BLaER1 (cell line): ENCODE measurements around the gene EFHC1.
"Not testable (repeated sequence)": the region's sequence is repeated elsewhere in the genome, so short reads cannot be mapped to it uniquely, and the experiment has no call there.

Source experiments
- H3K27ac ChIP-seq: shearing (Covaris generic); formaldehyde crosslinking; 2 replicates; pipeline ENCODE4 v1.8.1; 2022
- H3K27me3 ChIP-seq: shearing (Covaris generic); formaldehyde crosslinking; 2 replicates; pipeline ENCODE4 v1.8.1; 2022
- H3K36me3 ChIP-seq: shearing (Covaris generic); formaldehyde crosslinking; 2 replicates; pipeline ENCODE4 v1.8.1; 2022
- H3K4me1 ChIP-seq: shearing (Covaris generic); formaldehyde crosslinking; 2 replicates; pipeline ENCODE4 v1.8.1; 2022
- H3K4me2 ChIP-seq: shearing (Covaris generic); formaldehyde crosslinking; 2 replicates; pipeline ENCODE4 v1.8.1; 2022
- H3K4me3 ChIP-seq: shearing (Covaris generic); formaldehyde crosslinking; 2 replicates; pipeline ENCODE4 v1.8.1; 2022
- H3K9ac ChIP-seq: shearing (Covaris generic); formaldehyde crosslinking; 2 replicates; pipeline ENCODE4 v1.8.1; 2022
- H3K9me3 ChIP-seq: shearing (Covaris generic); formaldehyde crosslinking; 2 replicates; pipeline ENCODE4 v1.8.1; 2022
- H4K20me1 ChIP-seq: shearing (Covaris generic); formaldehyde crosslinking; 2 replicates; pipeline ENCODE4 v1.8.1; 2022
- Cebpa-rat ChIP-seq: shearing (Covaris generic); IDR thresholded peaks from 2 replicates; pipeline ENCODE4 v1.8.1; 2022

Gene EFHC1

DNA sequence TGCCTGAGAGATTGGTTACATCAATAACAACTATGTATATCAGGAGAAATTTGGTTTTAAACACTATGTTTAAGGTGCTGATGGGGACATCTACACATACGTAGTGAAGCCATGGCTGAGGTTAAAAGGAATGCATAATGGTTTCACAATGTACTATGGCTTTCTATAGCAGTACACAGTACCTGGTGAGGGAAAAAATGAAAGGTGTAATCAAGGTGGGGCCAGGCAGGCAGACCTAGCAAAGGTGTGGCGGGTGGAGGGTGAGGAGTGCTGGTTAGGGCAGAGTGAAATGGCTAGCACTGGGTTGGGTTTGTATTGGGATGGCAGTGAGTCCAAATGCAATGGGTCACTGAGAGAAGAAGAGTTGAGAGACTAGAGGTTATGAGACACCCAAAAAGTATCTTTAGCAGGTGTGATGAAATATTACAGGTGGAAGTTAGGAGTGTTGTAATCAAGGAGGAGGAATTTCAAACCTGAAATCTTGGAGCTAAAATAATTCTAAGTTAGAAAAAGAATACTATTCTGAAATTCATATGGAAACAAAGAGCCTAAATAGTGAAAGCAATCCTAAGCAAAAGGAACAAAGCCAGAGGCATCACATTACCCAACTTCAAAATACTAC, 35.9 kb upstream of the EFHC1 start:
- Histone ChIP-seq H4K20me1 (no peaks in the 10 kb centered on the region), H3K9me3 (peaks cover 26% of the 10 kb centered on the region), H3K4me1 (peaks cover 2% of the 10 kb centered on the region), H3K36me3 (peaks cover 21% of the 10 kb centered on the region), H3K27me3 (no peaks in the 10 kb centered on the region), H3K9ac (no peak overlapping the region), H3K4me2 (no peak overlapping the region), H3K4me3 (no peak overlapping the region), H3K27ac (no peak overlapping the region)
- no peak for TF ChIP-seq Cebpa-rat

DNA sequence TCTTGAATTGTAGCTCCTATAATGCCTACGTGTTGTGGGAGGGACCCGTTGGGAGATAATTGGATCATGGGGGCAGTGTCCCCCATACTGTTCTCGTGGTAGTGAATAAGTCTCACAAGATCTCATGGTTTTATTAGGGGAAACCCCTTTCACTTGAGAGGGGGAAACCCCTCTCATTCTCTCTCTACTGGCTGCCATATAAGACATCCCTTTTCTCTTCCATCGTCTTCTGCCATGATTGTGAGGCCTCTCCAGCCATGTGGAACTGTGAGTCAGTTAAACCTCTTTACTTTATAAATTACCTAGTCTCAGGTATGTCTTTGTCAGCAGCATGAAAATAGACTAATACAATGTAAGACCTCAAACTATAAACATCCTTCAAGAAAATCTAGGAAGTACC, 35.1 kb upstream of the EFHC1 start:
- H3K9ac ChIP-seq = no peak overlapping the region
- H3K27me3 ChIP-seq = no peaks in the 10 kb centered on the region
- no peak overlapping the region for H3K27ac ChIP-seq
- peaks cover 17% of the 10 kb centered on the region for H3K36me3 ChIP-seq
- peaks cover 26% of the 10 kb centered on the region for H3K9me3 ChIP-seq
- peaks cover 10% of the 10 kb centered on the region for H3K4me1 ChIP-seq
- H3K4me3 ChIP-seq = no peak overlapping the region
- no peak for TF ChIP-seq Cebpa-rat
- no peak overlapping the region for H3K4me2 ChIP-seq
- H4K20me1 ChIP-seq = no peaks in the 10 kb centered on the region

DNA sequence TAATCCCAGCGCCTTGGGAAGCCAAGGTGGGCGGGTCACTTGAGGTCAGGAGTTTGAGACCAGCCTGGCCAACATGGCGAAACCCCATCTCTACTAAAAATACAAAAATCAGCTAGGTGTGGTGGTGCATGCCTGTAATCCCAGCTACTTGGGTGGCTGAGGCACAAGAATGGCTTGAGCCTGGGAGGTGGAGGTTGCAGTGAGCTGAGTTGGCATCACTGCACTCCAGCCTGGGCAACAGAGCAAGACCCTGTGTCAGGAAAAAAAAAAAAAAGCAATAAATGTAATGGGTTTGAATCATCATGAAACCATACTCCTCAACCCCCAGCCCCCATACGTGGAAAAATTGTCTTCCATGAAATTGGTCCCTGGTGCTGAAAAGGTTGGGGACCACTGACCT, 32.0 kb upstream of the EFHC1 start:
- not testable (repeated sequence) for H3K27ac ChIP-seq, H4K20me1 ChIP-seq, H3K4me2 ChIP-seq, H3K27me3 ChIP-seq, H3K4me3 ChIP-seq, H3K9ac ChIP-seq
- peaks cover 26% of the 10 kb centered on the region for H3K9me3 ChIP-seq
- H3K36me3 ChIP-seq = peaks cover 15% of the 10 kb centered on the region
- peaks cover 22% of the 10 kb centered on the region for H3K4me1 ChIP-seq

DNA sequence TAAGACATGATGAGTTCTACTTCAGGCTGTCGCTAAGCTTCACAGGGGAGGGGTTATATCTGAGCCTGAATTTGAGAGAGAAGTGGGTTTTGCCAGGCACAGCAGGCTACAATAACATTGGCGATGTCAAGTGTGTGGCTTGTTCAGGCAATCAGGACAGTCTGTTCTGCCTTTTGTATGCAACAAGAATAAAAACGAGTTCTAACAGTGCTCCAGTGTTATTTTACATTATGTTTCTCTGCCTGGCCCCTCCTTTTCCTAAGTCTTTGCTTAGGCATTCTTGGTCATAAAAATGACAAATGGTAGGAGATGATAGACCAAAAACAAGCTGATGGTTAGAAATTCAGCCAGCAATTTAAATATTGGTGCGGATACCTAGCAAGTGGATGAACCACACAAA, 31.4 kb upstream of the EFHC1 start:
- no peak for TF ChIP-seq Cebpa-rat
- H3K4me3 ChIP-seq = no peak overlapping the region
- H3K9ac ChIP-seq = no peak overlapping the region
- no peak overlapping the region for H3K4me2 ChIP-seq
- H4K20me1 ChIP-seq = no peaks in the 10 kb centered on the region
- no peak overlapping the region; the same call in 1 of the 2 replicates for H3K27ac ChIP-seq
- H3K36me3 ChIP-seq = peaks cover 15% of the 10 kb centered on the region
- H3K4me1 ChIP-seq = peaks cover 22% of the 10 kb centered on the region
- H3K9me3 ChIP-seq = peaks cover 26% of the 10 kb centered on the region
- H3K27me3 ChIP-seq = no peaks in the 10 kb centered on the region

DNA sequence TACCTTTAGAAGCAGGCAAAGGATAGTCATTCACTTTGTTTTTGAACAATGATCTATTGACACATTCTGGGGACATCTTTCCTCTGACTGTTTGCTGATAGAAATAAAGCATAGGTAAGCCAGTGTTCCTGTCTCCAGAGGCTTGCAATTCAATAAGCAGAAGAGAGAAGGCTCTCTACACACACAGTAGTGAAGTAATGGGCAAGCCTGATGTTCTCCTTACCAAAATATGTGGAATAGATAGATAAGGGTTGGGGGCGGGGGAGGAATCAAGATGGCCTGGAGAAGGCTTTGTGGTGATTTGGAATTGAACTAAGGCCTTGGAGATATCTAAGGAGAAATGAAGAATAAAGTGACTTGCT, 30.9 kb upstream of the EFHC1 start:
- Histone ChIP-seq H3K9me3 (peaks cover 26% of the 10 kb centered on the region), H3K36me3 (peaks cover 15% of the 10 kb centered on the region), H3K4me3 (no peak overlapping the region), H3K27ac (no peak overlapping the region), H3K27me3 (no peaks in the 10 kb centered on the region), H4K20me1 (no peaks in the 10 kb centered on the region), H3K4me1 (peaks cover 22% of the 10 kb centered on the region), H3K4me2 (peak overlapping the region; percentile 59), H3K9ac (no peak overlapping the region)
- no peak for TF ChIP-seq Cebpa-rat

DNA sequence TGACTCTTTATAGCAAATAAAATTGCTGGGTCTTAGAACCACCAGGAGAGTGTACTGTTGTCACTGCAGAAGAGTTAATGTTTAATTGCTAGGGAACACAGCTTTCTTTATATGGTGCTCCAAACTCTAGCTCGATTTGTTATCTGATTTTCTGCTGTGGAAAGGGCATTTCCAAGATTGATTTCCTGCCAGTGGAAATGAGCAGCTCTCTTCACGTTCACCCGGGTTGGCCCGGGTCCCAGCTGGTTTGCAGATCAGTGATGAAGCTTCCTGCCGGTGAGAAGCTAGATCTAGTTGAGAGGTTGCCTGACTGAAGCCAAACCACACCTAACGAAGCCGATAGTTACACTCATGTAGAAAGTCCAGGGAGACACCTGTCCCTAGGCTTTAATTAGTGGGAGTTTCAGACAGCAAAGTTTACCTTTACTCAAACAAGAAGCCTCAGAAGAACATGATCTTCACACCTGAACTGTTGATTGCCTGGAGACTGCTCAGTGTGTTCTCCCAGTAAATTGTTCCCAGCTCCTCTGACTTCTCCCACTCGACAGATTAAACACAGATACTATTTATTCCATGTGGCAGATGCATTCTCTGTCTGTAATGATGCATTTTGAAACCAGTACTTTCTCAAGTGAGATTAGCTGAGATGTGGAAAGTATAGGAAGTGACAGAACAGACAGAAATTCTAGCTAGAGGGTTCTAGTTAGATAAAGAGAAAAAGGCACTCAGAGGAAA, 30.3 kb upstream of the EFHC1 start:
- H3K9me3 ChIP-seq = peaks cover 26% of the 10 kb centered on the region
- no peak overlapping the region for H3K27ac ChIP-seq
- peaks cover 15% of the 10 kb centered on the region for H3K36me3 ChIP-seq
- peak overlapping the region; percentile 59 for H3K4me2 ChIP-seq
- H3K4me1 ChIP-seq = peaks cover 22% of the 10 kb centered on the region
- TF ChIP-seq Cebpa-rat = no peak
- H4K20me1 ChIP-seq = no peaks in the 10 kb centered on the region
- no peak overlapping the region; the same call in 1 of the 2 replicates for H3K9ac ChIP-seq
- no peaks in the 10 kb centered on the region for H3K27me3 ChIP-seq
- H3K4me3 ChIP-seq = no peak overlapping the region

DNA sequence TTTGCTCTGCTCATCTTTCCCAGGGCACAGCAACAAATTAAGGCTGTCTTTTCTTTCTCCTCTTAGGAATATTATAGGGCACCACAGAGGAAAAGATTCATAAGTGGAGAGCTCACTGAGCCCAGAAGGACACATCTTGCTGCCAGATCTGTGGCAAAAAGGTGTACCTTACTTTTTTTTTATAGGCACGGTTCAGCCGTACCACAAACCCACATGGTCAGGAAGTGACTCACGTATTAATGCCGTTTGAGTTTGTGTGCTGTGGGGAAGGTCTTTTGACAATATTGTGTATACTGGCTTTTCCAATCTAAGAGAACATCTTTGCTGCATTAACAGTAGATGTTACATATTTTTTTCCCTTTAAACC, 29.8 kb upstream of the EFHC1 start:
- peaks cover 26% of the 10 kb centered on the region for H3K9me3 ChIP-seq
- H3K4me3 ChIP-seq = no peak overlapping the region
- peaks cover 15% of the 10 kb centered on the region for H3K36me3 ChIP-seq
- H3K4me2 ChIP-seq = peak overlapping the region; percentile 59
- H4K20me1 ChIP-seq = no peaks in the 10 kb centered on the region
- H3K4me1 ChIP-seq = peaks cover 22% of the 10 kb centered on the region
- TF ChIP-seq Cebpa-rat = no peak
- H3K27me3 ChIP-seq = no peaks in the 10 kb centered on the region
- no peak overlapping the region for H3K9ac ChIP-seq
- H3K27ac ChIP-seq = no peak overlapping the region

DNA sequence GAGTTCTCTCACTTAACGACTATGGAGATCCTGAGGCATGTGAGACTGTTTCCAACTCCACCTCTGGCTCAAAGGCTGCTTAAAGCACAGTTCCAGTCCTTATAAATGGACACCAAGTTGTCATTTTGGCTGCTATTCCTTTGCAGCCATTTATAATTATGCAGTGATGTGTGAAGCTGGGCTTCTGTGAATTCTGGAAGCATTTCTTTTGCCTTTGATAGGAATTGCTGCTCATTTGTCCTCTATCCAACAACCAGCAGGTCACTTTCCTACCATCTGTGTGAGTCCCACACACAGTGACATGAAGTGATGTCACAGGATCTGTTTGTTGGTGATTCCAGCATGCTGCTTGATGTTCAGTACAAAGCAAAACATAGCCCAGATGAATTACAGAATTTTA, 28.5 kb upstream of the EFHC1 start:
- Histone ChIP-seq H3K36me3 (peaks cover 15% of the 10 kb centered on the region), H4K20me1 (no peaks in the 10 kb centered on the region), H3K9ac (no peak overlapping the region), H3K9me3 (peaks cover 22% of the 10 kb centered on the region), H3K27ac (no peak overlapping the region), H3K4me2 (no peak overlapping the region), H3K4me1 (peaks cover 22% of the 10 kb centered on the region), H3K4me3 (no peak overlapping the region), H3K27me3 (no peaks in the 10 kb centered on the region)
- TF ChIP-seq Cebpa-rat = no peak

DNA sequence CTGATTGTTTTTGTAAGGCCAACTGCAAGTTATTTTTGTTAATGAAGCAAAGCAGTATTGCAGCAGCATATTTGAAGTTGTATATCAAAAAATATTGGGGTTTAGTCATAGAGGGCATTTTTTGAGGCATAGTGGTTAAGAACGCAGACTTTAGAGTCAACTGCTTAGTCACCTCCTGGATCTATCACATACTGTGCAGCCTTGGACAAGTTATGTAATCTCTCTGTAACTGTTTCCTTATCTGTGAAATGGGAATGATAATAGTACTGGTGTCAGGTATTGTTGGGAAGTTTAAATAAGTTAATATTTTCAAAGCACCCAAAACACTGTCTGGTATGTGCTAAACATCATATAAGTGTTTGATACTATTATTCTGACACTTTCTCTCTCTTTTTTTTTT, 27.2 kb upstream of the EFHC1 start:
- H4K20me1 ChIP-seq = no peaks in the 10 kb centered on the region
- no peak overlapping the region for H3K4me2 ChIP-seq
- peaks cover 9% of the 10 kb centered on the region for H3K9me3 ChIP-seq
- H3K36me3 ChIP-seq = 0 out of 2 replicates have a peak, but pooled peaks cover 5% of the 10 kb centered on the region
- no peak for TF ChIP-seq Cebpa-rat
- H3K27ac ChIP-seq = no peak overlapping the region
- no peaks in the 10 kb centered on the region for H3K27me3 ChIP-seq
- no peak overlapping the region for H3K9ac ChIP-seq
- H3K4me3 ChIP-seq = no peak overlapping the region
- H3K4me1 ChIP-seq = peaks cover 33% of the 10 kb centered on the region

DNA sequence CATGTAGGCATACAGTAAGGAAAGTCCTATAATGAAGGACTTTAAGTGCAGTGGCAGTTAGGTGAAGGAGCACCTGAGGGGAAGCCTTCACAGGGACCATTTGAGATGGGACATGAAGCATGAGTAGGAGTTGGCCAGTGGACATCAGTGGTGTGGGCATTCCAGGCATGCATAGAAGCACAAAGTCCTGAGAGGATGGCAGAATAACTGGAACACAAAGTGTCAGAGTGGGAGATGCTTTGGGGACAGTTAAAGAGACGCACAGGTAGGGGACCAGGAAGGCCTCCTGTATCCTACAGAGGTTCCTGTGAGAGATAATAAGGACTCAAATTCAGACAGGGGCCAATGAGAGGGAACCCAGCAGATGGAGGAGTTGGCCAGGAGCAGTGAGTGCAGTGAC, 26.4 kb upstream of the EFHC1 start:
- H4K20me1 ChIP-seq = no peaks in the 10 kb centered on the region
- TF ChIP-seq Cebpa-rat = no peak
- H3K9ac ChIP-seq = no peak overlapping the region
- H3K36me3 ChIP-seq = no peaks in the 10 kb centered on the region
- 0 out of 2 replicates have a peak, but pooled peaks cover under 1% of the 10 kb centered on the region for H3K9me3 ChIP-seq
- H3K4me3 ChIP-seq = no peak overlapping the region
- peaks cover 42% of the 10 kb centered on the region for H3K4me1 ChIP-seq
- no peaks in the 10 kb centered on the region for H3K27me3 ChIP-seq
- no peak overlapping the region for H3K27ac ChIP-seq
- no peak overlapping the region for H3K4me2 ChIP-seq

DNA sequence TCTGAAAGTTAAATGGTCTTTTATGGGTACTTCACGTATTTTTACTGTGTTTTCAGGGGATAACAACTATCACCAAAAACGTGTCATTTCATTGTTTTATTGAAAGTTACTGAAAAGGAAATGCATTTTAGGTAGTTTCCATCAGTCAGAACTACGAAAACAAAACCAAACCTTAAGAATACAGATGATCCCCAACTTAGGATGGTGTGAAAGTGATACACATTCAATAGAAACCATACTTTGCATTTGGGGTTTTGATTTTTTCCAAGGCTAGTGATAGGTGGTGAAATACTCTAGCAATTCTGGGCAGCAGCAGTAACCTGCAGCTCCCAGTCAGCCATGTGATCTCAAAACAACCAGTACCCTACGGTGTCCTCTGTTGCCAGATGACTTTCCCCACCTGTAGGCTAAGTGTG, 25.9 kb upstream of the EFHC1 start:
- Histone ChIP-seq H3K9me3 (no peaks in the 10 kb centered on the region), H3K27ac (no peak overlapping the region), H3K4me3 (no peak overlapping the region), H3K27me3 (no peaks in the 10 kb centered on the region), H3K4me1 (peaks cover 41% of the 10 kb centered on the region), H3K36me3 (no peaks in the 10 kb centered on the region), H3K9ac (no peak overlapping the region), H4K20me1 (no peaks in the 10 kb centered on the region), H3K4me2 (no peak overlapping the region)
- TF ChIP-seq Cebpa-rat = no peak
